Fibroblast of lung (primary cell): ENCODE measurements around the gene RBX1. TPM values are rescaled to one million over a fixed set of nuclear protein-coding genes. Genes with fewer than 3 reads are reported as not detected.

Experiments used
- DNase-seq, 2 donors: peaks; one replicate each; pipeline versions ENCODE4 v3.0.0 to v3.0.0-alpha.2; 2010; ENCODE audit warnings: low read depth in 2 of 2
- H2AFZ ChIP-seq: 2 replicates; pipeline ENCODE4 v1.5.1; 2012; ENCODE audit warnings: low read length, control low read depth, inconsistent platforms
- H3K27ac ChIP-seq: 2 replicates; pipeline ENCODE4 v1.5.1; 2011; ENCODE audit warnings: low read length, control low read depth; ENCODE audit not compliant: insufficient read depth
- H3K27me3 ChIP-seq: 2 replicates; pipeline ENCODE4 v1.5.1; 2011; ENCODE audit warnings: mild to moderate bottlenecking, low read length; ENCODE audit not compliant: control insufficient read depth, insufficient read depth
- H3K36me3 ChIP-seq: 2 replicates; pipeline ENCODE4 v1.5.1; 2011; ENCODE audit warnings: low read length; ENCODE audit not compliant: control insufficient read depth, insufficient read depth
- H3K4me1 ChIP-seq: 2 replicates; pipeline ENCODE4 v1.5.1; 2011; ENCODE audit warnings: low read length; ENCODE audit not compliant: control insufficient read depth, insufficient read depth; ENCODE audit errors: extremely low read depth
- H3K4me2 ChIP-seq: 2 replicates; pipeline ENCODE4 v1.5.1; 2011; ENCODE audit warnings: low read length, control low read depth; ENCODE audit not compliant: insufficient read depth; ENCODE audit errors: extremely low read depth
- H3K4me3 ChIP-seq, 4 experiments: fragments of 200-600 bp in 1 of 4; sonication (generic) in 1 of 4; replicated peaks in 1 of 4; 2 replicates each; pipeline ENCODE4 v1.5.1; 2011 to 2016; ENCODE audit warnings: low read length in 4 of 4, low read depth in 3 of 4, mild to moderate bottlenecking in 3 of 4, control low read depth in 2 of 4, inconsistent platforms in 1 of 4, mixed read lengths in 1 of 4; ENCODE audit not compliant: insufficient read depth in 1 of 4; ENCODE audit errors: control extremely low read depth in 1 of 4
- H3K79me2 ChIP-seq: 2 replicates; pipeline ENCODE4 v1.5.1; 2012; ENCODE audit warnings: mild to moderate bottlenecking, low read length, inconsistent platforms; ENCODE audit not compliant: control insufficient read depth, insufficient read depth
- H3K9ac ChIP-seq: 2 replicates; pipeline ENCODE4 v1.5.1; 2011; ENCODE audit warnings: mild to moderate bottlenecking, low read length, control low read depth; ENCODE audit not compliant: insufficient read depth
- H3K9me3 ChIP-seq: 2 replicates; pipeline ENCODE4 v1.5.1; 2012; ENCODE audit warnings: low read depth, low read length; ENCODE audit not compliant: control insufficient read depth, insufficient read depth
- H4K20me1 ChIP-seq: 2 replicates; pipeline ENCODE4 v1.5.1; 2011; ENCODE audit warnings: low read length; ENCODE audit not compliant: control insufficient read depth, insufficient read depth; ENCODE audit errors: extremely low read depth
- EZH2 ChIP-seq: IDR thresholded peaks from 2 replicates; pipeline ENCODE4 v1.5.1; 2012; ENCODE audit warnings: low read length, control low read depth, mild to moderate bottlenecking; ENCODE audit errors: missing control alignments
- polyA plus RNA-seq, 2 donors: library from polyadenylated mRNA; depleted of rRNA in 1 of 2; stranded (reverse) in 1 of 2; unstranded in 1 of 2; fragments of >200 nt; gene quantifications; 2 replicates each; pipeline ENCODE4 v1.2.1, GENCODE V29; 2011 to 2012; ENCODE audit warnings: missing spikeins in 1 of 2
- total RNA-seq: library from RNA; depleted of rRNA; stranded (reverse); fragments of >200 nt; gene quantifications from 2 replicates; pipeline ENCODE4 v1.2.1, GENCODE V29; 2014
- TF ChIP-seq, protein P1 (sequence below), 2 donors: IDR thresholded peaks in 1 of 2; conservative IDR thresholded peaks in 1 of 2; 1 replicate in 1 of 2; 2 replicates in 1 of 2; pipeline ENCODE4 v1.5.1; 2011 to 2012; ENCODE audit warnings: low read length in 2 of 2, control low read depth in 1 of 2, inconsistent platforms in 1 of 2, low read depth in 1 of 2, mild to moderate bottlenecking in 1 of 2

RBX1 gene
- total and polyA plus RNA-seq, 2 donors (not counting 1 experiment from before 2014, with no cell fraction given): 53.2 to 89.6 TPM

DNA sequence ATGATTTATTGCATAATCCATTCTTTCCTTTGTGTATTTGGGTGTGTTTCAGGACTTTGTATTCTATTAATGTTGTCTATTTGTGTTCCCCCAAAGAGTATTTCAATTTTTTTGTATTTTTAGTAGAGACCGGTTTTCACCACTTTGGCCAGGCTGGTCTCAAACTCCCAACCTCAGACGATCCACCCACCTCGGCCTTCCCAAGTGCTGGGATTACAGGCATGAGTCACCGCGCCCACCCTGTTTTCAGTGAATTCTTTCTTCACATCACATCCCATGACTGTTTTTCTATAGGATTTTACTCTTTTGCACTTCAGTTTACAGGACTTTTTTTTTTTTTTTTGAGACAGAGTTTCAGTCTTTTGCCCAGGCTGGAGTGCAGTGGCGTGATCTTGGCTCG lies 46.3 kb downstream of the RBX1 start:
- Histone ChIP-seq H3K9ac (no peak overlapping the region), H3K9me3 (no peaks in the 10 kb centered on the region), H3K27ac (no peak overlapping the region), H4K20me1 (no peaks in the 10 kb centered on the region), H3K36me3 (no peaks in the 10 kb centered on the region), H3K27me3 (peaks cover 3% of the 10 kb centered on the region), H3K4me3 (no peak overlapping the region), H2AFZ (no peak overlapping the region), H3K79me2 (no peaks in the 10 kb centered on the region), H3K4me2 (no peak overlapping the region), H3K4me1 (no peaks in the 10 kb centered on the region)
- no peak for DNase-seq
- TF ChIP-seq, protein P1, sequence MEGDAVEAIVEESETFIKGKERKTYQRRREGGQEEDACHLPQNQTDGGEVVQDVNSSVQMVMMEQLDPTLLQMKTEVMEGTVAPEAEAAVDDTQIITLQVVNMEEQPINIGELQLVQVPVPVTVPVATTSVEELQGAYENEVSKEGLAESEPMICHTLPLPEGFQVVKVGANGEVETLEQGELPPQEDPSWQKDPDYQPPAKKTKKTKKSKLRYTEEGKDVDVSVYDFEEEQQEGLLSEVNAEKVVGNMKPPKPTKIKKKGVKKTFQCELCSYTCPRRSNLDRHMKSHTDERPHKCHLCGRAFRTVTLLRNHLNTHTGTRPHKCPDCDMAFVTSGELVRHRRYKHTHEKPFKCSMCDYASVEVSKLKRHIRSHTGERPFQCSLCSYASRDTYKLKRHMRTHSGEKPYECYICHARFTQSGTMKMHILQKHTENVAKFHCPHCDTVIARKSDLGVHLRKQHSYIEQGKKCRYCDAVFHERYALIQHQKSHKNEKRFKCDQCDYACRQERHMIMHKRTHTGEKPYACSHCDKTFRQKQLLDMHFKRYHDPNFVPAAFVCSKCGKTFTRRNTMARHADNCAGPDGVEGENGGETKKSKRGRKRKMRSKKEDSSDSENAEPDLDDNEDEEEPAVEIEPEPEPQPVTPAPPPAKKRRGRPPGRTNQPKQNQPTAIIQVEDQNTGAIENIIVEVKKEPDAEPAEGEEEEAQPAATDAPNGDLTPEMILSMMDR (conservative IDR thresholded peaks at IDR 0.05 in 1 of 2, IDR thresholded peaks at IDR 0.05 in 1 of 2; ENCODE audit: low read depth in 1 of 2, low read length in 2 of 2): no peak
- no peak for TF ChIP-seq EZH2

DNA sequence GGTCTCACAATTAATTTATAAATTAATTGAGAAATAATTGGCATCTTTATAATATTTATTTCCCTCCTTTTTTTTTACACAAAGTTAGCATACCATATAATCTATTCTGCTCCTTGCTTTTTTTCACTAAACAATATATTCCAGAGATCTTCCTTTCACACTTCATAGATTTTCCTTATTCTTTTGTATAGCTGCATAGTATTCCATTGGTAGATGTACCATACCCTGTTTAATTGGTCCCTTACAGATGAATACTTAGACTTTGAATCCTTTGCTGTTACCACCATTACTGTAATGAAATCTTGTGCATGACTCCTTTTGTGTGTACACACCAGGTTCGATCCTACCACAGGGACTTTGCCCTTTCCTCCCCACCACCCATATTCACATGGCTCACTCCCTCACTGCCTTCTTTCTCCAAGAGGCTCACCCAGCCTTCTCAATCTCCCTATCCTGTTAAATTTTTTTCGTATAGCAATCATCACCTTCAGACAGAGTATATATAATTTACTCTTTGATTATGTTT lies 48.9 kb downstream of the RBX1 start:
- Histone ChIP-seq H3K36me3 (no peaks in the 10 kb centered on the region), H3K9ac (no peak overlapping the region), H4K20me1 (no peaks in the 10 kb centered on the region), H3K9me3 (no peaks in the 10 kb centered on the region), H3K79me2 (no peaks in the 10 kb centered on the region), H3K27me3 (no peaks in the 10 kb centered on the region), H3K4me1 (no peaks in the 10 kb centered on the region), H3K4me2 (no peak overlapping the region), H2AFZ (no peak overlapping the region), H3K4me3 (no peak overlapping the region), H3K27ac (no peak overlapping the region)
- no peak for TF ChIP-seq EZH2
- no peak for DNase-seq

DNA sequence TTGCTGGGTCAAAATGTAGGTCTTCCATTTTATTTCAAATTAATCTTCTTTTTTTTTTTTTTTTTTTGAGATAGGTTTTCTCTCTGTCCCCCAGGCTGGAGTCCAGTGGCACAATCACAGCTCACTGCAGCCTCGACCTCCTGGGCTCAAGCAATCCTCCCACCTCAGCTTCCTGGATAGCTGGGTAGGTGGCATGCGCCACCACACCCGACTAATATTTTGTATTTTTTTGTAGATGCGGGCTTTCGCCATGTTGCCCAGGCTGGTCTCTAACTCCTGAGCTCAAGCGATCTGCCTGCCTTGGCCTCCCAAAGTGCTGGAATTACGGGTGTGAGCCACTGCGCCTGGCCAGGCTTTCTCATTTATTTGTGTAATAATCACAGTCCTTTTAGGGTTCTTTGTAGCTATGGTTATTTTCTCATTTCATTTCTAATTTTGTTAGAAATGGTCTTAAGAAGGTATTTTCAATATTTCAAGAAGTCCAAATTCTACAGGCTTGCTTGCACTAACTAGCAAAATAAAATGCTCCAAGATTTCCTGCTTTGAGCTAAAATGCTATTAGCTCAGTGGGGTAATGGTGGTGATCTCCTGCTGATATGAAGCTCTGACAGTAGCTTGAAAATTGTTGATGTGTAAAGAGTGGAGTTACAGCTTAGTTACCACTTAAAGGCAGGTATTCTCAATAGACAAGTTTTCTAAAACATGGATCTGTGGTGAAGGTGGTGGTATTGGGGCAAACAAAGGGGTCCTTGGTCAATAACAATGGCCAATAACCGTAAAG lies 50.0 kb downstream of the RBX1 start:
- DNase-seq: no peak
- Histone ChIP-seq H3K79me2 (no peaks in the 10 kb centered on the region), H3K4me2 (no peak overlapping the region), H4K20me1 (no peaks in the 10 kb centered on the region), H3K27me3 (no peaks in the 10 kb centered on the region), H3K27ac (no peak overlapping the region), H3K9ac (no peak overlapping the region), H3K36me3 (no peaks in the 10 kb centered on the region), H3K9me3 (no peaks in the 10 kb centered on the region), H3K4me1 (no peaks in the 10 kb centered on the region), H2AFZ (no peak overlapping the region), H3K4me3 (no peak overlapping the region)
- TF ChIP-seq, protein P1 (conservative IDR thresholded peaks at IDR 0.05 in 1 of 2, IDR thresholded peaks at IDR 0.05 in 1 of 2; ENCODE audit: low read depth in 1 of 2, low read length in 2 of 2): no peak
- no peak for TF ChIP-seq EZH2
